ENCODE results near the gene CHRNA1. TPM values are rescaled to one million over a fixed set of nuclear protein-coding genes. Genes with fewer than 3 reads are reported as not detected.

Gene CHRNA1
- total RNA-seq, 2 donors from 2014 or later: 0.41 TPM; not detected in 1

GRCh38 chr2:174718591-174718990, 45.7 kb downstream of the CHRNA1 start:
- DNase-seq (ENCODE audit: low spot score) (no peak), ATAC-seq (ENCODE audit: insufficient number of reproducible peaks, low FRiP score, low read depth) (no peak)
- TF ChIP-seq CTCF (IDR thresholded peaks at IDR 0.05): no peak
- H3K36me3 ChIP-seq: no peaks in the 10 kb centered on the region
- no peak overlapping the region for H3K4me3 ChIP-seq
- no peaks in the 10 kb centered on the region for H3K4me1 ChIP-seq (ENCODE audit: control insufficient read depth in 1 of 2, low read depth in 2 of 2)
- H3K27me3 ChIP-seq (replicated peaks; ENCODE audit: insufficient read depth): no peaks in the 10 kb centered on the region
- no peaks in the 10 kb centered on the region for H3K9me3 ChIP-seq
- H3K27ac ChIP-seq: no peak overlapping the region

GRCh38 chr2:174717916-174718315, 46.4 kb downstream of the CHRNA1 start:
- no peaks in the 10 kb centered on the region for H3K4me1 ChIP-seq (ENCODE audit: control insufficient read depth in 1 of 2, low read depth in 2 of 2)
- no peak for ATAC-seq (ENCODE audit: insufficient number of reproducible peaks, low FRiP score, low read depth)
- H3K4me3 ChIP-seq: no peak overlapping the region
- no peak for TF ChIP-seq CTCF (IDR thresholded peaks at IDR 0.05)
- H3K27me3 ChIP-seq (replicated peaks; ENCODE audit: insufficient read depth): no peaks in the 10 kb centered on the region
- no peak overlapping the region for H3K27ac ChIP-seq
- no peaks in the 10 kb centered on the region for H3K36me3 ChIP-seq
- no peaks in the 10 kb centered on the region for H3K9me3 ChIP-seq
- DNase-seq (ENCODE audit: low spot score): no peak

- Histone ChIP-seq H3K36me3 (no peaks in the 10 kb centered on the region), H3K4me1 (ENCODE audit: control insufficient read depth in 1 of 2, low read depth in 2 of 2) (no peaks in the 10 kb centered on the region), H3K4me3 (no peak overlapping the region)
Measured at GRCh38 chr2:174717273-174717672, 47.0 kb downstream of the CHRNA1 start.

GRCh38 chr2:174716785-174717184, 47.5 kb downstream of the CHRNA1 start:
- DNase-seq (ENCODE audit: low spot score) (no peak), ATAC-seq (ENCODE audit: insufficient number of reproducible peaks, low FRiP score, low read depth) (no peak)
- Histone ChIP-seq H3K27ac (no peak overlapping the region), H3K27me3 (replicated peaks; ENCODE audit: insufficient read depth) (no peaks in the 10 kb centered on the region), H3K36me3 (no peaks in the 10 kb centered on the region), H3K4me1 (ENCODE audit: control insufficient read depth in 1 of 2, low read depth in 2 of 2) (no peaks in the 10 kb centered on the region), H3K9me3 (no peaks in the 10 kb centered on the region), H3K4me3 (no peak overlapping the region)
- no peak for TF ChIP-seq CTCF (IDR thresholded peaks at IDR 0.05)

More at GRCh38 chr2:174717273-174717672, 47.0 kb downstream of the CHRNA1 start:
- no peak for TF ChIP-seq CTCF (IDR thresholded peaks at IDR 0.05)
- ATAC-seq (ENCODE audit: insufficient number of reproducible peaks, low FRiP score, low read depth) (no peak), DNase-seq (ENCODE audit: low spot score) (no peak)
- Histone ChIP-seq H3K27me3 (replicated peaks; ENCODE audit: insufficient read depth) (no peaks in the 10 kb centered on the region), H3K27ac (no peak overlapping the region), H3K9me3 (no peaks in the 10 kb centered on the region)

GRCh38 chr2:174713686-174714085, 50.6 kb downstream of the CHRNA1 start:
- no peak overlapping the region for H3K4me3 ChIP-seq
- H3K27ac ChIP-seq: no peak overlapping the region
- ATAC-seq (ENCODE audit: insufficient number of reproducible peaks, low FRiP score, low read depth): no peak
- TF ChIP-seq CTCF (IDR thresholded peaks at IDR 0.05): no peak
- DNase-seq (ENCODE audit: low spot score): no peak
- no peaks in the 10 kb centered on the region for H3K36me3 ChIP-seq
- no peaks in the 10 kb centered on the region for H3K4me1 ChIP-seq (ENCODE audit: control insufficient read depth in 1 of 2, low read depth in 2 of 2)
- no peaks in the 10 kb centered on the region for H3K9me3 ChIP-seq
- H3K27me3 ChIP-seq (replicated peaks; ENCODE audit: insufficient read depth): no peaks in the 10 kb centered on the region

All from thoracic aorta (tissue), 2 donors.